Activated T-cell treated with anti-CD3 and anti-CD28 coated beads, Interleukin-2, amount 50 U/mL, for 72 hours (primary cell): ENCODE data around the gene NOTCH4. TPM values are rescaled to one million over a fixed set of nuclear protein-coding genes. Genes with fewer than 3 reads are reported as not detected.
"Not testable (repeated sequence)": the region's sequence is repeated elsewhere in the genome, so short reads cannot be mapped to it uniquely, and the experiment has no call there.

Experiments used
- ATAC-seq, 2 donors: fragments of 150-1000 bp; cut with Tn5 transposase; replicated peaks in 1 of 2; 2 replicates each; pipeline ENCODE4 v1.10.0; 2021; ENCODE audit warnings: moderate library complexity in 2 of 2, mild to moderate bottlenecking in 1 of 2
- DNase-seq, 2 donors: peaks; one replicate each; pipeline ENCODE4 v3.0.0; 2021 to 2022; ENCODE audit warnings: mixed read lengths in 1 of 2
- H3K27ac Mint-ChIP-seq: one replicate; pipeline ENCODE4 v1.8.0; 2022; ENCODE audit warnings: mild to moderate bottlenecking, moderate library complexity, mixed read lengths
- H3K27me3 Mint-ChIP-seq: one replicate; pipeline ENCODE4 v1.8.0; 2022; ENCODE audit warnings: low read depth, mixed read lengths
- H3K36me3 Mint-ChIP-seq, 2 donors: one replicate each; pipeline ENCODE4 v1.8.0; 2022; ENCODE audit warnings: mixed read lengths in 2 of 2, mild to moderate bottlenecking in 1 of 2; ENCODE audit not compliant: insufficient read depth in 2 of 2
- H3K4me1 Mint-ChIP-seq: one replicate; pipeline ENCODE4 v1.8.0; 2022; ENCODE audit warnings: low read depth, mixed read lengths
- H3K4me3 Mint-ChIP-seq, 2 donors: one replicate each; pipeline ENCODE4 v1.8.0; 2022; ENCODE audit warnings: mild to moderate bottlenecking in 2 of 2, mixed read lengths in 2 of 2, moderate library complexity in 2 of 2
- H3K9me3 Mint-ChIP-seq, 2 donors: one replicate each; pipeline ENCODE4 v1.8.0; 2022; ENCODE audit warnings: mixed read lengths in 2 of 2
- total RNA-seq, 2 donors: library from RNA; stranded (reverse); gene quantifications; one replicate each; pipeline ENCODE4 v1.2.3, GENCODE V29; 2022

The NOTCH4 gene
- total RNA-seq, result under 1 TPM; 0.63 to 0.79 TPM

DNA sequence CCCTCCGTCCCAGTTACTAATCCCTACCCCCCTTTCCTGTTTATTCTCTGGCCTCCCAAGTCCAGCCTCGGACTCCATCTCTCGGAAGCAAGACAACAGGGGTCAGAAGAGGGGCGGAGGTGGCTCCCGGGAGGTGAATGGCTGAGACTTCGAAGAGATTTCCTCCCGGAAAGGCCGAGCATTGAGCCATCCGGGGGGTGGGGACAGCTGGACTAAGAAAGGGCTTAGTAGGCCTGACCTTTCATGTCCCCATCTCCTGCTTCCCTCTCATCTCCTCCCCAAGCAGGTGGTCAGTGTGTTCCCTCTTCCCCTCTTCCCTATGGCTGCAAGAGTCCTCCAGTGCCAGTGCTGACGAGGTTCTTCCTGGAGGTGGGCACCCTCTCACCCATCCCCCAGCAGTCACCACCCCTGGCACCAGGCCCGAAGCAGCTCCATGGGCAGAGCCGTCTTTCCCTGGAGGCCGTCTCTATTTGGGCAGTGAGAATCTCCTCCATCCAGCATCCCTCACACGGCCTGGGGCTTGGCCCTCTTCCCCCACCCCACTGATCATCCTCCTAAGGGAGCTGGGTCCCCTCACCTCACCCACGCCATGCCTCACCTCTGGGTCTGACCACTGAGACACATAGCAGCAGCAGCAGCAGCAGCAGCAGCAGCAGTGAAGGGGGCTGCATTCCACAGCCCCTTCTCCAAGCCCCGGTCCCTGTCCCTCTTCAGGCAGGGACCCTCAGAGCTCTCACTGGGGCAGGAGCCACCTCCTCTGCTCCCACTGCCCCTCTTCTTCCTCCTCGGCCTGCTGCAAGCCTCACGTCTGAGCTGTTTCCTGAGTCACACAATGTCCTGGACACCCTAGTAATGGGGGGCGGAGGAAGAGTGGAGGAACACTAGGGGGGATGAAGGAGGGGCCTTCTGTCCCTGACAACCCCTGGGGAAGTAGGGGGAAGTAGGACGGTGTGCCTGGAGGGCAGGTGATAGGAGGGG lies at the start of gene NOTCH4:
Gene NOTCH4, minus strand, starts transcription at position 810 of the 978 bp plus-strand sequence. Its CDS starts 139 bp downstream, at position 671.
- Mint-ChIP-seq H3K27me3 (no peaks in the 10 kb centered on the region), H3K4me3 (no peak within 1 kb of the TSS), H3K4me1 (peaks cover 8% of the 10 kb centered on the region), H3K9me3 (no peaks in the 10 kb centered on the region), H3K36me3 (no peaks in the 10 kb centered on the region), H3K27ac (no peak within 1 kb of the TSS)
- ATAC-seq, result no peak
- DNase-seq, result no peak

DNA sequence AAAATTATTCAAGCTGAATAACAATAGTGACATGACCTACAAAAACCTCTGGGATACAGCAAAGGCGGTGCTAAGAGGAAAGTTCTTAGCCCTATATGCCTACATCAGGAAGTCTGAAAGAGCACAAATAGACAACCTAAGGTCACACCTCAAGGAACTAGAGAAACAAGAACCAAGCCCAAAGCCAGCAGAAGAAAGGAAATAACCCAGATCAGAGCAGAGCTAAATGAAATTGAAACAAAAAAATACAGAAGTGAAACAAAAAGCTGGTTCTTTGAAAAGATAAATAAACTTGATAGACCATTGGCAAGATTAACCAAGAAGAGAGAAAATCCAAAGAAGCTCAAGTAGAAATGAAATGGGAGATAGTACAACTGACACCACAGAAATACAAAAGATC lies 47.6 kb upstream of the NOTCH4 start:
- DNase-seq (no peak), ATAC-seq (no peak)
- Mint-ChIP-seq H3K27ac (peak overlapping the region; percentile 74), H3K36me3 (no peaks in the 10 kb centered on the region), H3K27me3 (no peaks in the 10 kb centered on the region), H3K4me3 (peak overlapping the region in 1 of 2 donors; percentile 34), H3K9me3 (no peaks in the 10 kb centered on the region), H3K4me1 (peaks cover 21% of the 10 kb centered on the region)

DNA sequence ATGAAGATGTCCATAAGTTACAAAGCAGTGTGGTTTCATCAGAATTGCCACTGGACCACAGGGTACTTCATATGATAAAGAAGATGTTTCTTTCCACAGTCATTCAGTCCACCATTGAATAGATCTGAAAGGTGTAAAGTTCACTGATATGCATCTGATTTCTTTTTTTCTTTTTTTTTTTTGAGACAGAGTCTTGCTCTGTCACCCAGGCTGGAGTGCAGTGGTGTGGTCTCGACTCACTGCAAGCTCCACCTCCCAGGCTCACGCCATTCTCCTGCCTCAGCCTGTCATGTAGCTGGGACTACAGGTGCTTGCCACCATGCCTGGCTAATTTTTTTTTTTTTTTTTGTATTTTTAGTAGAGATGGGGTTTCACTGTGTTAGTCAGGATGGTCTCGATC lies 44.6 kb upstream of the NOTCH4 start:
- ATAC-seq, H3K36me3 Mint-ChIP-seq, H3K4me3 Mint-ChIP-seq, H3K27ac Mint-ChIP-seq, H3K27me3 Mint-ChIP-seq, H3K9me3 Mint-ChIP-seq, DNase-seq: not testable (repeated sequence)
- peaks cover 17% of the 10 kb centered on the region for H3K4me1 Mint-ChIP-seq

DNA sequence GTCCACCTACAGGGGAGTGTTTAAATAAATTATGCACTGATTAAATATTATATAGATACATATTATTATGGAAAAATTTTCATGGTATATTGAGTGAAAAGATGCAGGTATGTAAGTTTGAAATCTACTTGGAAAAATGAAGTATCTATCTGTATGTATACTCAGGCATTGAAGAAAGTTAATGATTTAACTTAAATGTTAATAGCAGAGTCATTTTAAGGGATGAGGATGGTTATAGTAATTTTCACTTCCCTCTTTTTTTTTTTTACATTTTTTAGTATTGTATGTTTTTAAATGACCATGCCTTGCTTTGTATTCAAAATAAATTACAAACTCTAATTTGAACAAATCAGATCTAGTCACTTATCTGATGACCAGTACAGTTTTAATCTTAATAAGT lies 43.2 kb upstream of the NOTCH4 start:
- Mint-ChIP-seq H3K27me3 (peaks cover 5% of the 10 kb centered on the region), H3K36me3 (no peaks in the 10 kb centered on the region)
- no peak for ATAC-seq

DNA sequence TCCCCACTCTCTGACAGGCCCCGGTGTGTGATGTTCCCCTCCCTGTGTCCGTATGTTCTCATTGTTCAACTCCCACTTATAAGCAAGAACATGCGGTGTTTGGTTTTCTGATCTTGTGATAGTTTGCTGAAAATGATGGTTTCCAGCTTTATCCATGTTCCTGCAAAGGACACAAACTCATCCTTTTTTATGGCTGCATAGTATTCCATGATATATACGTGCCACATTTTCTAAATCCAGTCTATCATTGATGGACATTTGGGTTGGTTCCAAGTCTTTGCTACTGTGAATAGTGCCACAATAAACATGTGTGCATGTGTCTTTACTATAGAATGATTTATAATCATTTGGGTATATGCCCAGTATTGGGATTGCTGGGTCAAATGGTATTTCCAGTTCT lies 33.4 kb upstream of the NOTCH4 start:
- Mint-ChIP-seq H3K4me1 (peaks cover 24% of the 10 kb centered on the region), H3K27me3 (peaks cover 26% of the 10 kb centered on the region)
- not testable (repeated sequence) for H3K9me3 Mint-ChIP-seq, ATAC-seq, DNase-seq, H3K27ac Mint-ChIP-seq, H3K36me3 Mint-ChIP-seq, H3K4me3 Mint-ChIP-seq

More for the DNA sequence above, 43.2 kb upstream of the NOTCH4 start:
- Mint-ChIP-seq H3K4me1 (peaks cover 14% of the 10 kb centered on the region), H3K27ac (no peak overlapping the region), H3K9me3 (no peaks in the 10 kb centered on the region), H3K4me3 (no peak overlapping the region)
- DNase-seq, result no peak

DNA sequence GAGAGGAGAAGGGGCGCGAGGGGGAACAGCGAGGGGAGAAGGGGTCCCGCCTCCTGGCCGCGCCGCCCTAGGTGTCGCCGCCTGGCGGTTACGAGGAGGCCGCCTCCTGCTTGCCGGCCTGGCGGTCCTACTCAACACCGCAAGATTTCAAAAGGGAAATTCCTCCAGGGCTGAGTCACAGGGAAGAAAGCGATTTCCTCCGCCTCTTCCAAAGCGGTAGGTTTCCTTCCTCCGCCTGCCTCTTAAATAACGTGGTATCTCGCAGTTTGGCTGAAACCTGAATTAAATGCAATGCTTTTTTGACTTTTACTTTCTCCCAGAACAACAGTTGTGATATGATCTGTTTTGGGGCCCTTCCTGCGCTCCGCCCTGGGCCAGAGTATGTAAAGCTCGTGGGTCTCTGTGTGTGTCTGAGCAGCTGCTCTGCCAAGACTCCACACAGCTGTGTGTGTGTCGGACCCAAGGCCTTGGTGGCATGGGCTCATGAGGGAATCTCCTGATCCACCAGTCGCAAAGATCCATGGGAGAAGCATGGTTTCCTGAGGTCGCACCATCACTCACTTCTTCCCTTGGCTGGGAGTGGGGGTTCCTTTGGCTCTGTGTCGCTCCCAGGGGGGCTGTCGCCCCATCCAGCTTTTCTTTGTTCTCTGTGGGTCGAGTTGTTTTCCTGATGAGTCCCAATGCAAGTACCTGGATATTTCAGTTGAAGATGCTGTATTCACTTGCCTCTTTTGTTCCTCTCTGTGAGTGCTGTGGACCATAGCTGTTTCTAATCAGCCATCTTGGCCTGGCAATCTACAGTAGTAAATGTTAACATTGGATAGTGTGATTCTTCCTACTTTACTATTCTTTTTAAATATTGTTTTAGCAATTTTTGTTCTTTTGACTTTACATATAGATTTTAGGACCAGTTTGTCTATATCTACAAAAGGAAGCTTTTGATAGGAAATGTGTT lies 31.6 kb upstream of the NOTCH4 start:
- Mint-ChIP-seq H3K4me3 (peak overlapping the region; percentile 66 to 67), H3K4me1 (peaks cover 32% of the 10 kb centered on the region), H3K36me3 (peaks cover 1 to 3% of the 10 kb centered on the region in 2 donors), H3K9me3 (no peaks in the 10 kb centered on the region), H3K27me3 (peaks cover 14% of the 10 kb centered on the region), H3K27ac (no peak overlapping the region)
- ATAC-seq (peak; percentile 88 to 93), DNase-seq (peak; percentile 72 to 78)

DNA sequence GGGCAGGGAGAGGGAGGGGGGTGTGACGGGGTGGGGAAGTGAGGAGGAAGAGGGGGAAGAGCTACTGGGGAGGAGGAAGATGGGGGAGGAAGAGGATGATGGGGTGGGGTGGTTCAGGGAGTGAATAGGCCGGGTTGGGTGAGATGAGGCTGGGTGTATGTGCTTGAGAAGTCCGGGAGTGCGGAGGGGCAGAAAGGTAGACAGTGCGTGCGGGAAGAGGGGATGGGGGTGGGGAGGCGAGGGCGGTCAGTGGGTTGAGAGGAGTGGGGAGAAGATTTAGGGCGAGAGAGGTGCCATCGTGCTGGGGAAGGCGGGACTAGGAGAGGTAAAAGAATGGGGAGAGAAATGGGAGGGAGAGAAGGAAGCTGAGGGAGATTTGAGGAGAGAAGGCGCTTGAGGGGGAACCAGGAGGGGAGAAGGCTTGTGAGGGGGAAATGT lies 30.9 kb upstream of the NOTCH4 start:
- no peaks in the 10 kb centered on the region for H3K9me3 Mint-ChIP-seq
- no peak overlapping the region for H3K27ac Mint-ChIP-seq
- peak overlapping the region; percentile 66 to 67 for H3K4me3 Mint-ChIP-seq

DNA sequence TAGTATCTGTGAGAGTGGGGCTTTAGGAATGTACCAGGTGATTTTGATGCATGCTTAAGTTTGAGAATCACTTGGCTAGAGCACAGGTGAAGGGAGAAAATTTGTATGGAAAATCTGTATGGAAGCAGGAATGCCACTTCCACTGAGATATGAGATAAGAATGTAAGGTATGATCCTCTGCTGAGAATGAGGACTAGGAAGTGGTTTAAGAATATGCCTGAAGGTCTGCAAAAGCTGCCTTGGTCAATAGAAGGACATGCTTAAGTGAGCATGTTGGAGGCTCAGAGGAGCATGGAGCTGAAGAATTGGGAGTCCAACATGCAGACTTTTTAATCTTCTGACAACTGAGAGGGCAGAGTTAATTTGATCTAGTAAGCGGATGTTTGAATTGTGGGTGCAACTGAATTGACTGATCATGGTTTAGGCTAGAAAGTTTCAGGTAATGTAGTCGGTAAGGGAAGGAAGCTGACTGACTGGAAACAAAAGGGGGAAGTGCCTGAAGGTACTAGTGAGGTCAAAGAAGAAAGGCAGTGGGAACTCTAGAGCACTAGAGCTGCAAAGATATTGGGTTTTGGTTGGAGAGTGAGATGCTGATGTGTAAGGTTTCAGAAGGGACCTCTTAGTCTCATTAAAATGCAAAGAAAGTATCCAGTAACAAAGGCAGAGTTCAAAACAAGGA lies 28.6 kb upstream of the NOTCH4 start:
- Mint-ChIP-seq H3K4me3 (peak overlapping the region; percentile 3 to 56), H3K27me3 (no peaks in the 10 kb centered on the region), H3K4me1 (peaks cover 32% of the 10 kb centered on the region), H3K36me3 (peaks cover 2 to 5% of the 10 kb centered on the region in 2 donors), H3K9me3 (no peaks in the 10 kb centered on the region), H3K27ac (peak overlapping the region; percentile 8)
- ATAC-seq (peak; percentile 69), DNase-seq (peak in 1 of 2 donors; percentile 19)

More for the DNA sequence above, 30.9 kb upstream of the NOTCH4 start:
- Mint-ChIP-seq H3K36me3 (peaks cover 2 to 3% of the 10 kb centered on the region in 2 donors), H3K27me3 (peaks cover 9% of the 10 kb centered on the region), H3K4me1 (peaks cover 32% of the 10 kb centered on the region)
- DNase-seq, result no peak
- ATAC-seq, result no peak

DNA sequence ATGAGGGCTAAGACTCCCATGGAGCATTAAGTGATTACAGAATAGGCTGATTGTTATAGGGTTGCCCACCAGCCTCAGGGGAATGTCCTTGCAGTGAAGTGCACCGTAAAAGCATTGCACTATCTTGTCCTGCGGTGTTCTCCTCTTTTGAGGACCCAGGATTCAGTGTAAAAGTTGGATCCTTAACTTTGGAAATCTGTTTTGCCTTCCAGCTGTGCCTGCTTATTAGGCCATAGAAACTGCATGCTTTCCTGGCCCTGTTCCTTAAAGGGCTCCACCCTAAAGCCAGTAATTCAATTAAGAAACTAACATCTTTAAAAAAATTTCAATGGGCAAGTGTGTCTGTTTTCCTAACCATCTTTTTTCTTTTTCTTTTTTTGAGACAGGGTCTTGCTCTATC lies 25.4 kb upstream of the NOTCH4 start:
- ATAC-seq (no peak), DNase-seq (no peak)
- H3K9me3 Mint-ChIP-seq, result no peaks in the 10 kb centered on the region
- peaks cover 0 to 5% of the 10 kb centered on the region in 2 donors for H3K36me3 Mint-ChIP-seq
- H3K27ac Mint-ChIP-seq, result no peak overlapping the region
- no peaks in the 10 kb centered on the region for H3K27me3 Mint-ChIP-seq
- no peak overlapping the region for H3K4me3 Mint-ChIP-seq
- H3K4me1 Mint-ChIP-seq, result peaks cover 29% of the 10 kb centered on the region

DNA sequence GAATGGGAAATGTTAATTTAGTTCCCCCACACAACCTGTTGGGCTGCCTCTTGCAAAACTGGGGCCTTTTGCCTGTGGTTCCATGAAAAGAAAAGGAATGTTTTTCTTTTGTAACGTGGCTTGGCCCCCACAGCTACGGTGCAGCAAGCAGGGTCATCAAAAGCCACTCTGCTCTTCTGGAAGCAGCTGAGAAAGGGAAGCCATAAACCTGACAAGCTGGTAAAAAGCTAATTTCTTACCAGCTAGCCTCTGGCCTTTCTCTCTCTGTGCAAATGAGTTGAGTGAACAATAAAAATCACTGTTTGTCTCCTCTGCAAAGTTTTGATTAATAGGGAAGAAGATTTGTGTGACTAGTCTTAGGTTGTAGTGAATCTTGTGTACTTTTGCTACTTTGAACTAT lies 23.5 kb upstream of the NOTCH4 start:
- H3K4me3 Mint-ChIP-seq, result no peak overlapping the region
- H3K27ac Mint-ChIP-seq, result no peak overlapping the region
- H3K27me3 Mint-ChIP-seq, result no peaks in the 10 kb centered on the region
- no peaks in the 10 kb centered on the region for H3K9me3 Mint-ChIP-seq
- H3K4me1 Mint-ChIP-seq, result peaks cover 21% of the 10 kb centered on the region
- ATAC-seq, result no peak
- peaks cover 0 to 5% of the 10 kb centered on the region in 2 donors for H3K36me3 Mint-ChIP-seq
- no peak for DNase-seq

DNA sequence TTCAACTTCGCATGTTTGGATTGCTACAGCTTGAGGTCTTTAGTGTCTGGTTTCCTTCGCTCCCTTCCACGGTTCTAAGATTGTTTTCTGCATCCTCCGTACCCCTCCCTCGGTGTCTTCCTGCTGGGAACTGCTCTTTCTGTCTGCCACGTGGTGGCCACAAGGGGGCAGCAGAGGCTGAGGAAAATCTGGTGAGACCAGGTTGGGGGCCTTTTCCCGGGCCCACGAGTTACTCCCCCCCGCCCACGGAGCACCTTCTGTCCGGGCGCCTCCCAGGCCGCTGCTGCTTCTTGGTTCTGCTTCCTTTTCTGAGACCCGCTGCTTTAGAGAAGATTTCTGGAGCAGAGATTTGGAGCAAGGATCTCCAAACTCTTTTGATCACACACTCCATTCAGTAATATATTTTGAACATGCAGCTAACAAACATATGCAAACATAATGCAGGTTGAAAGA lies 21.1 kb upstream of the NOTCH4 start:
- Mint-ChIP-seq H3K4me1 (peaks cover 34% of the 10 kb centered on the region), H3K36me3 (peaks cover 0 to 3% of the 10 kb centered on the region in 2 donors), H3K4me3 (peak overlapping the region; percentile 10 to 45), H3K27me3 (no peaks in the 10 kb centered on the region), H3K27ac (no peak overlapping the region), H3K9me3 (no peaks in the 10 kb centered on the region)
- DNase-seq (peak; percentile 69 to 75), ATAC-seq (peak; percentile 51 to 58)

DNA sequence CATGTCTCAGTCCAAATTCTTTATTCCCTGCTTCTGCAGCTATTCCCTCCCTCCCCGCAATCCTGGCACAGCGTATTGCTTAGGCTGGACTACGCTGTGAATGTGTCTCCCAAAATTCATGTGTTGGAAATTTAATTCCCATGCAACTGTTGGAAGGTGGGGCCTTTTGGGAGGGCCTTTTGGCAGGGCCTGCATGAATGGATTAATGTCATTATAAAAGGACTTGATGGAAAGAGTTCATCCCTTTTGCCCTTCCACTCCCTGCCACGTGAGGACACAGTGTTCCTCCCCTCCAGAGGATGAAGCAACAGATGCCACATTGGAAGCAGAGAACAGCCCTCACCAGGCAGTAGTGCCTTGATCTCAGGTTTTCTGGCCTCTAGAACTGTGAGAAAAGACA lies 20.4 kb upstream of the NOTCH4 start:
- H3K27me3 Mint-ChIP-seq, result no peaks in the 10 kb centered on the region
- no peaks in the 10 kb centered on the region for H3K9me3 Mint-ChIP-seq
- peaks cover 0 to 3% of the 10 kb centered on the region in 2 donors for H3K36me3 Mint-ChIP-seq
- DNase-seq (no peak), ATAC-seq (no peak)
- no peak overlapping the region for H3K4me3 Mint-ChIP-seq
- peaks cover 34% of the 10 kb centered on the region for H3K4me1 Mint-ChIP-seq
- no peak overlapping the region for H3K27ac Mint-ChIP-seq
